H9 (cell line): Measurements from ENCODE around the gene SLC12A9. TPM values are rescaled to one million over a fixed set of nuclear protein-coding genes. Genes with fewer than 3 reads are reported as not detected.
A peak's percentile ranks its signal among the peaks of the same experiment; 100 is the strongest.

Experiments
- DNase-seq: peaks from one replicate; pipeline ENCODE4 v3.0.0-alpha.2; 2017
- H2AFZ ChIP-seq: one replicate; pipeline ENCODE4 v1.6.1; 2013; ENCODE audit warnings: mild to moderate bottlenecking, low read length, control low read depth, moderate library complexity
- H2AK5ac ChIP-seq: 2 replicates; pipeline ENCODE4 v1.6.1; 2013; ENCODE audit warnings: low read length, control low read depth, mixed read lengths; ENCODE audit not compliant: insufficient read length
- H2BK120ac ChIP-seq: one replicate; pipeline ENCODE4 v1.6.1; 2013; ENCODE audit warnings: low read depth, mild to moderate bottlenecking, low read length, control low read depth, inconsistent platforms; ENCODE audit not compliant: poor library complexity, severe bottlenecking
- H2BK12ac ChIP-seq: 2 replicates; pipeline ENCODE4 v1.6.1; 2013; ENCODE audit warnings: low read length, control low read depth, mixed read lengths, low read depth; ENCODE audit not compliant: insufficient read length
- H2BK15ac ChIP-seq: 2 replicates; pipeline ENCODE4 v1.6.1; 2013; ENCODE audit warnings: low read depth, low read length, control low read depth
- H2BK20ac ChIP-seq: one replicate; pipeline ENCODE4 v1.6.1; 2013; ENCODE audit warnings: low read depth, mild to moderate bottlenecking, low read length, control low read depth, inconsistent platforms; ENCODE audit not compliant: poor library complexity, severe bottlenecking
- H2BK5ac ChIP-seq: 2 replicates; pipeline ENCODE4 v1.6.1; 2013; ENCODE audit warnings: low read length, control low read depth, mixed read lengths; ENCODE audit not compliant: insufficient read length
- H3K14ac ChIP-seq: 2 replicates; pipeline ENCODE4 v1.6.1; 2013; ENCODE audit warnings: low read length, control low read depth; ENCODE audit not compliant: insufficient read depth
- H3K18ac ChIP-seq: 2 replicates; pipeline ENCODE4 v1.6.1; 2013; ENCODE audit warnings: low read depth, mild to moderate bottlenecking, mixed read lengths, low read length, control low read depth; ENCODE audit not compliant: insufficient read length
- H3K23ac ChIP-seq: 2 replicates; pipeline ENCODE4 v1.6.1; 2013; ENCODE audit warnings: low read length, control low read depth, mixed read lengths, low read depth; ENCODE audit not compliant: insufficient read length
- H3K23me2 ChIP-seq: 2 replicates; pipeline ENCODE4 v1.6.1; 2013; ENCODE audit warnings: low read depth, mild to moderate bottlenecking, mixed read lengths, low read length, control low read depth; ENCODE audit not compliant: insufficient read length, poor library complexity, severe bottlenecking
- H3K27ac ChIP-seq: 2 replicates; pipeline ENCODE4 v1.5.1; 2013; ENCODE audit warnings: low read length, control low read depth, mixed read lengths, low read depth; ENCODE audit not compliant: insufficient read length
- H3K27me3 ChIP-seq: 2 replicates; pipeline ENCODE4 v1.6.1; 2013; ENCODE audit warnings: low read length, control low read depth, inconsistent platforms; ENCODE audit not compliant: insufficient read depth
- H3K4ac ChIP-seq: 2 replicates; pipeline ENCODE4 v1.6.1; 2013; ENCODE audit warnings: low read depth, mild to moderate bottlenecking, control low read depth, inconsistent platforms, low read length, moderate library complexity
- H3K4me1 ChIP-seq: 2 replicates; pipeline ENCODE4 v1.6.1; 2013; ENCODE audit warnings: low read length, control low read depth, inconsistent platforms; ENCODE audit not compliant: insufficient read depth
- H3K4me2 ChIP-seq: 2 replicates; pipeline ENCODE4 v1.6.1; 2013; ENCODE audit warnings: low read length, control low read depth, mixed read lengths; ENCODE audit not compliant: insufficient read length, insufficient read depth
- H3K56ac ChIP-seq: 2 replicates; pipeline ENCODE4 v1.6.1; 2013; ENCODE audit warnings: low read depth, mild to moderate bottlenecking, mixed read lengths, low read length, control low read depth; ENCODE audit not compliant: insufficient read length
- H3K79me1 ChIP-seq: 2 replicates; pipeline ENCODE4 v1.6.1; 2013; ENCODE audit warnings: low read depth, mild to moderate bottlenecking, moderate library complexity, low read length, control low read depth, inconsistent platforms; ENCODE audit not compliant: insufficient read depth, poor library complexity, severe bottlenecking
- H3K79me2 ChIP-seq: 2 replicates; pipeline ENCODE4 v1.6.1; 2013; ENCODE audit warnings: low read length, control low read depth, inconsistent platforms; ENCODE audit not compliant: insufficient read depth
- H3K9ac ChIP-seq: 2 replicates; pipeline ENCODE4 v1.6.1; 2013; ENCODE audit warnings: low read length, control low read depth, mixed read lengths; ENCODE audit not compliant: insufficient read length; ENCODE audit errors: extremely low read depth
- H3K9me3 ChIP-seq: one replicate; pipeline ENCODE4 v1.6.1; 2013; ENCODE audit warnings: low read depth, low read length, inconsistent platforms; ENCODE audit not compliant: control insufficient read depth
- H3T11ph ChIP-seq: one replicate; pipeline ENCODE4 v1.6.1; 2013; ENCODE audit warnings: mild to moderate bottlenecking, low read length, control low read depth, inconsistent platforms
- H4K20me1 ChIP-seq: one replicate; pipeline ENCODE4 v1.6.1; 2013; ENCODE audit not compliant: control insufficient read depth, insufficient read length, insufficient read depth
- H4K5ac ChIP-seq: 2 replicates; pipeline ENCODE4 v1.6.1; 2013; ENCODE audit warnings: low read depth, mild to moderate bottlenecking, mixed read lengths, low read length, control low read depth; ENCODE audit not compliant: insufficient read length
- H4K8ac ChIP-seq: replicated peaks from 2 replicates; pipeline ENCODE4 v1.6.1; 2013; ENCODE audit warnings: low read length, control low read depth, mixed read lengths, low read depth; ENCODE audit not compliant: insufficient read length
- H4K91ac ChIP-seq: 2 replicates; pipeline ENCODE4 v1.6.1; 2013; ENCODE audit warnings: low read depth, mild to moderate bottlenecking, moderate library complexity, mixed read lengths, low read length, control low read depth; ENCODE audit not compliant: insufficient read length
- H3K27ac Mint-ChIP-seq, 3 experiments: 2 replicates in 2 of 3; 3 replicates in 1 of 3; pipeline ENCODE4 v1.8.0; 2020 to 2021; ENCODE audit warnings: mixed read lengths in 3 of 3, mild to moderate bottlenecking in 1 of 3, moderate library complexity in 1 of 3
- H3K27me3 Mint-ChIP-seq: 2 replicates; pipeline ENCODE4 v1.8.0; 2021; ENCODE audit warnings: low read depth, mild to moderate bottlenecking, moderate library complexity, mixed read lengths
- H3K36me3 Mint-ChIP-seq, 3 experiments: 2 replicates in 2 of 3; 3 replicates in 1 of 3; pipeline ENCODE4 v1.8.0; 2020 to 2021; ENCODE audit warnings: low read depth in 3 of 3, mixed read lengths in 3 of 3; ENCODE audit not compliant: insufficient read depth in 1 of 3
- H3K4me1 Mint-ChIP-seq, 2 experiments: 2 replicates each; pipeline ENCODE4 v1.8.0; 2020; ENCODE audit warnings: mixed read lengths in 2 of 2
- H3K4me3 Mint-ChIP-seq, 2 experiments: 2 replicates in 1 of 2; 3 replicates in 1 of 2; pipeline ENCODE4 v1.8.0; 2020 to 2021; ENCODE audit warnings: mild to moderate bottlenecking in 2 of 2, mixed read lengths in 2 of 2, moderate library complexity in 1 of 2
- H3K9me3 Mint-ChIP-seq, 2 experiments: 2 replicates in 1 of 2; 3 replicates in 1 of 2; pipeline ENCODE4 v1.8.0; 2020; ENCODE audit warnings: mild to moderate bottlenecking in 2 of 2, mixed read lengths in 2 of 2, moderate library complexity in 1 of 2
- CTCF ChIP-seq: fragments of 200-600 bp; sonication (generic); conservative IDR thresholded peaks from 3 replicates; pipeline ENCODE4 v1.8.0; 2021; ENCODE audit warnings: antibody characterized with exemption, mild to moderate bottlenecking
- WGBS: extraction: QIAGEN DNeasy Blood & Tissue Kit; methylation state at CpG from one replicate; pipeline ENCODE4 v1.1.7; 2013; ENCODE audit warnings: missing lambda C conversion rate, low lambda C conversion rate, mixed read lengths; ENCODE audit not compliant: insufficient read length; ENCODE audit errors: extremely low coverage; 5-methylcytosine and 5-hydroxymethylcytosine counted together
- total RNA-seq: library from RNA; stranded (reverse); gene quantifications from 2 replicates; pipeline ENCODE4 v1.2.1, GENCODE V29; 2021

SLC12A9 gene
- total RNA-seq, 1 experiment from 2014 or later, result 43.0 TPM

GRCh38 chr7:100892364-100893317 lies 40.1 kb downstream of the SLC12A9 start:
- Mint-ChIP-seq H3K27me3 (peaks cover 19% of the 10 kb centered on the region), H3K9me3 (no peaks in the 10 kb centered on the region; a peak in 2 of 5 replicates), H3K27ac (peak overlapping the region in 2 of 3 experiments; percentile 44 to 59; a peak in 2 of 7 replicates), H3K4me1 (peaks cover 31 to 35% of the 10 kb centered on the region in 2 experiments), H3K4me3 (peak overlapping the region in 1 of 2 experiments; percentile 40; a peak in 2 of 5 replicates), H3K36me3 (peaks cover 10 to 13% (median 10%) of the 10 kb centered on the region in 3 experiments; a peak in 6 of 7 replicates)
- no peak overlapping the region for H3K4me2 ChIP-seq
- peaks cover 2% of the 10 kb centered on the region; the same call in 1 of the 2 replicates for H3K4me1 ChIP-seq
- H3K79me1 ChIP-seq, result no peaks in the 10 kb centered on the region
- no peaks in the 10 kb centered on the region for H3K9me3 ChIP-seq
- no peak overlapping the region for H2BK120ac ChIP-seq
- H2BK5ac ChIP-seq, result no peak overlapping the region
- H4K5ac ChIP-seq, result no peak overlapping the region
- no peak overlapping the region for H4K91ac ChIP-seq
- H3K27me3 ChIP-seq, result peaks cover 7% of the 10 kb centered on the region
- no peak overlapping the region for H2AK5ac ChIP-seq
- no CpG with 5 or more reads among the region's 44 CpGs for WGBS
- no peak overlapping the region for H3K56ac ChIP-seq
- no peak overlapping the region for H3K23ac ChIP-seq
- no peak overlapping the region for H3T11ph ChIP-seq
- H2BK15ac ChIP-seq, result no peak overlapping the region
- H2BK20ac ChIP-seq, result no peak overlapping the region
- H3K18ac ChIP-seq, result no peak overlapping the region
- DNase-seq, result no peak
- H3K9ac ChIP-seq, result no peak overlapping the region
- TF ChIP-seq CTCF, result no peak
- no peak overlapping the region for H2AFZ ChIP-seq
- no peak overlapping the region for H2BK12ac ChIP-seq
- H3K14ac ChIP-seq, result no peak overlapping the region
- H3K79me2 ChIP-seq, result peaks cover 5% of the 10 kb centered on the region; the same call in 1 of the 2 replicates
- H3K27ac ChIP-seq, result no peak overlapping the region
- no peak overlapping the region for H3K4ac ChIP-seq
- H3K23me2 ChIP-seq, result peaks cover 36% of the 10 kb centered on the region
- no peak overlapping the region for H4K8ac ChIP-seq
- H4K20me1 ChIP-seq, result no peaks in the 10 kb centered on the region
